NCI-H345 (cell line): Measurements from ENCODE around the gene CACNA2D1.
A peak's percentile ranks its signal among the peaks of the same experiment; 100 is the strongest.
"Not testable (repeated sequence)": the region's sequence is repeated elsewhere in the genome, so short reads cannot be mapped to it uniquely, and the experiment has no call there.

Source experiments
- DNase-seq: peaks from one replicate; lab custom pipeline; 2025; lab: John Stamatoyannopoulos, UW

CACNA2D1 gene

DNA sequence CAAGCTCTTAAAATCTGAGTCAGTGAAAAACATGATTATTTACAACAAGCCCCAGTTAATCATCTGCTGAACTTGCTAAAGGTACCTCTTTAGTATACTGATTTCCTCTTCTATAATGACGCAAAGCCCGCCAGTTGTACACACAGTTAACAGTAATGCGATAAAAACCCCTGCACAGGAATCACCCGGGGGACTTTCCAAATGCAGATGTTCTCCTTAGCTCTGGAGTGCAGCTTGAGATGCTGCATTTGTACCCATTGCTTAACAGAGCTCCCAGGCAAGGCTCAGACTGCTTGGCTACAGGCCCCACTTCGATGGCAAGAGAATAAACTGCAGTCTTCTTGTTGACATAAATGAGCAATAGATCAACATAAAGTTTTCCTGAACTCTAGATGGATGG lies 394.1 kb downstream of the CACNA2D1 start:
- DNase-seq, result no peak

DNA sequence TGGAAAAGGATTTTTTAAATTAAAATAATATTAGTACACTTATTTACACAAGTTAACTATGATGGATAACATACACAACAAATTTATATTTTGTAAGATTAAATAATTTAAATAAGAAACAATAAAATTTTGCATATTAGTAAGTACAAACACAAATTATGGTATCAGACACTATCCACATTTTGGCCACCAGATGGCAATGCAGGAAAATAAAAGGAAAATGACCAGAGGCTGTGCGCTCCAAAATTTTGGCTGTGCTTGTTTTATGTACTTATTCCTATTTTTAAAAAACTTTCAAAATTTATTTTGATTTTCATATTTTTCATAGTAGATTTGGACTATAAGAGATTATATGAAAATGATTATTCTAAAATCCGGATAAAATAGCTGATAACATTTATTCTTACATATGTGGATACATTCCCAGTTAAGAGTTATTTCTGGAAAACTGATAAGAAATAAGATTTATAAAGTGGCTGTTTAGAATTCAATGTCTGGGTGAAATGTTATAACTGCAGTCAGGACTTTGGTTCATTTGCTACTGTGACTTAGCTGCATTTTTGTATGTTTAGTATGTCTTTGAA lies 399.0 kb downstream of the CACNA2D1 start:
- peak; percentile 67 for DNase-seq

DNA sequence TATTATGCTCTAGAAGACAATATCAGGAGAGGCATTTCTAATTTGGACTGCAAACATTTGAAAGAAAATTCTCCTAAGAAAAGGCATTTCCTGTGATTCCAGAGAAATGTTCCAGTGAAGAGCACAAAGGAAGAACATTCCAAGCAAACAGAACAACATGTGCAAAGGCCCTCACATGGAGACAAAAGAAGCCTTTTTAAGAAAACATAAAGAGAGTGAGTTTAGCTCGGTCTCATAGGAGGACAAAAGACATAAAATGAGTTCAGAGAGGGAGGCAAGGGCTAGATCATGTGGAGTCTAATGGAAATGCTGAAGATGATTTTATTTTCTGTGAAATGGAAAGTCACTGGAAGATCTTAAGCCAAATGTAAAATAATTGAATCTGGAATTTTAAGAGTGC lies 404.0 kb downstream of the CACNA2D1 start:
- no peak for DNase-seq

DNA sequence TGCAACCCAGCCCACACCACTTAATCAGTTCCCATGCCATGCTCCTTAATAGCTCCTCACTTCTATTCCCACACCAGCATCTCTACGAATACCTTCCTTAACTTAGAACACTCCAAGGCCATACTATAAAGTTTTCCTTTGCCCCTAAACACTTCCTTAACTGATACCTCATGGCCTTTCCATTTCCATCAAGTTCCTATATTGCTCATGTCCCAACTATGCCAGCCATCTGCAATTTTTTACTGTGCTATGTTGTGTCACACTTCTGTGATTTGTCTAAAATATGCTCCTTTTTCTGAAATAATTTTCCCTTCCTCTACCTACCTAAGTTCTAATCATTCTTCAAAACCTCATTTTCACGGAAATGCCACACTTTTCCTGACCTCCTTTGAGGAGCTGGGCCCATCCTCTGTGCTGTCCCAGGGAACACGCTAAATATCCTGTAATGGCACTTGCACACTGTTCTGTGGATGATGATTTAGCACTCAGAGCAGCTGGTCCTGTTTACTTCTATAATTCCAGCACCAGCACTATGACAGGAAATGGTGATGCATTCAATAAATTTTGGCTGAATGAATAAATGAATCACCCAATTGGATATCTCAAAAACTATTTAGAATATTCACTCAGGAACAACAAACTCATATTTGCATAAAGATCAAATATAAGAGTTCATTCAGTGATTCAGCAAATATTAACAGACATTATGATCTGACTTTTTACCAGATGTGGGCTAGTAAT lies 407.3 kb downstream of the CACNA2D1 start:
- DNase-seq, result no peak

DNA sequence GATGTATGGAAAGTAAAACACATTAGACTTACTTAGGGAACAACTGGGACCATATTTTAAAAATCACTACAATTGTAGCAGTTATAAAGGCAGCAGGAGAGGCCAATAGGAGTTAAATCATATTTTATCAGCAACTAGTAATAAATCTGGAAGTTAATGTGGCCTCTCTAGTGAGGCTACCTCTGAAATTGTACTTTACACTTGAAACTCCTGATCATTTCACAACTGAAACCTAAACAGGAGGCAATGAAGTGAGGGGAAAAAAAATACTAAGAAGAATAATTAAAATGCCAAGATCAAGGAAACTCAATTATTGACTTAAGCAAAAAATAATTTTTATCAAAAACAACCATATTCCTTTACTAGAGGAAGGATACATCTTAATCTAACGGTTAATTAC lies 408.1 kb downstream of the CACNA2D1 start:
- no peak for DNase-seq

DNA sequence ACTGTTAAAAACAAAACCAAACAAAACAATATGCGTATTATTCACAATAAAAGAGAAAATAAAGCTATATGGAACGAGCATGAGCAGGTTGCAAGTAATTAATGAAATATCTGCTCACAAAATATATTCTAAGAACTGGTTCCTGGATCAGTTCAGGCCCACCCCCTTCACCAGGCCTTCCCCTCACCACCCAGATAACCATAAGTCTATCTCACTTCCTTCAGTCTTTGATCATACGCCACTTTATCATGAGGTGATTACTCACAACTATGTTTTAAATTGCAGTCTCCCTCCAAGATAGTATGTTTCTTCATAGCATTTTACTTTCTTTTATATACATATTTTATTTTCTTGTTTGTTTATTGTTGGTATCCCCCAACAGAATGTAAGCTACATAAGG lies 410.7 kb downstream of the CACNA2D1 start:
- no peak for DNase-seq

DNA sequence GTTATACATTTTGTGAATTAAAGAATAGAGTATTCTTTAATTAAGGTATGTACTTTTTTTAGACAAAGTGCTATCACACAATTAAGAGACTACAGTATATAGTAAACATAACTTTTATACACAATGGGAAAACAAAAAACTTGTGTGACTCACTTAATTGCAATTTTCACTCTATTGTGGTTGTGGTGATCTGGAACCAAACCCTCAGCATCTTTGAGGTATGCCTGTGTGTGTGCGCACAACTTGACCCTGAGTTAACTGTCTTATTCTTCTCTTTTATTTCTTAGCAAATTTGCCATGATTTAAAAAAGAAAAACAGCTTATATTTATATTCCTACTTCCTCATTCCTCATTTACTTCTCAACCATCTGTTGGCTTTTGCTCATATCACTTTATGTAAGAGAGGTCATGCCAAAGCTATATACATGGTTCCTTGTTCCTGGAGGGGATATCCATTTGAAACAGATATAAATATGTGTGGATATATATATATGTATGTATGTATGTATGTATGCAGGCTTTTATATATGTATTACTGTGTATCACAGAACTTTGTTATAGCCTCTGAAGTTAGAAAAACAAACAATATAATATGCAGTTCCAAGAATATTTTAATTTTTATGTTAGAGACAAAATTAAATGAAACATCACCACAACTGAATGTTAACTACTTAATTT lies 414.2 kb downstream of the CACNA2D1 start:
- DNase-seq, result no peak

DNA sequence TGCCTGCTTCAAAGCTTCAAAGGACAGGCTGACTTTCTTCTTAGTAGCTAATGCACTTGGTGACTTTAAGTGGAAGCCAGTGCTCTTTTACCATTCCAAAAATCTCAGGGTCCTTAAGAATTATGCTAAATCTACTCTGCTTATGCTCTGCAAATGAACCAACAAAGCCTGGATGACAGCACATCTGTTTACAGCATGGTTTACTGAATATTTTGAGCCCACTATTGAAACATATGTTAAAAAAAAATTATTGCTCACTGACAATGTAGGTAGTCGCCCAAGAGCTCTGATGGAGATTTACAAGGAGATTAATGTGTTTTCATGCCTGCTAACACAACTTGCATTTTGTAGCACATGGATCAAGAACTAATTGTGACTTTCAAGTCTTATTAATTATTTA lies 415.5 kb downstream of the CACNA2D1 start:
- DNase-seq, result no peak

DNA sequence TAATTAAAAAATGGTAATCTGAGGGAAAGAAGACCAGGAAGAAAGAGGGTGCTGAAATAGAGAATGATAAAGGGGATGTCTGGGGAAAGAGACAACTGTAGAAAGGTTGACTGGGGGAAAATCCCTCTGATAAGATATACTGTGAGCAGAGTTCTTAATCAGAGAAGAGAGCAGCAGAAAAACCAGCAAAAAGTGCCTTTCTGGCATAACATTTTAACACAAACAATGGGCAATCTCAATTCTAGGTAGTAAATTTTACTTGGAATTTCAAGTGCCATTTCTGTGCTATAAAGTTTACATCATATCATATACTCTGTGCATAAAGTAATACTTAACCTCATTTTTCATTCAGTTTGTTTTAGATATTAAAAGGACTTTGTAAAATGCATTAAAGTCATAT lies 421.9 kb downstream of the CACNA2D1 start:
- no peak for DNase-seq

DNA sequence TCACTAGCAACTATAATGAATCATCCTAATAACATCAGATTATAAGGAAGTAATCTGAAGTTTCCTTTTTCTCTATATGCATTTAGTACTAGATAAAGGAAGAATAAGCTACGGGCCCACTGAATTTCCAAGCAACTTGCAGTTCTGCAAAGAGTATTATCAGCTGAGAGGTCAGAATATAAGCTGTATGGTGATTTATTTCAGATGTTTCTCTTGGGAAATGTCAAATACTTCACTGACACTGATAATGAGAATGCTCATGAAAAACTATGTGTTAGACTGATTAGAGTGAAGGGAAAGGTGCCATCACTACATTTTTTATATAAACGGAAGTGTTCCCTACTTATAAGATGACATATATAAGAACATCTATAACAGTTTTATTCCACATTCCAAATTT lies 422.5 kb downstream of the CACNA2D1 start:
- no peak for DNase-seq

DNA sequence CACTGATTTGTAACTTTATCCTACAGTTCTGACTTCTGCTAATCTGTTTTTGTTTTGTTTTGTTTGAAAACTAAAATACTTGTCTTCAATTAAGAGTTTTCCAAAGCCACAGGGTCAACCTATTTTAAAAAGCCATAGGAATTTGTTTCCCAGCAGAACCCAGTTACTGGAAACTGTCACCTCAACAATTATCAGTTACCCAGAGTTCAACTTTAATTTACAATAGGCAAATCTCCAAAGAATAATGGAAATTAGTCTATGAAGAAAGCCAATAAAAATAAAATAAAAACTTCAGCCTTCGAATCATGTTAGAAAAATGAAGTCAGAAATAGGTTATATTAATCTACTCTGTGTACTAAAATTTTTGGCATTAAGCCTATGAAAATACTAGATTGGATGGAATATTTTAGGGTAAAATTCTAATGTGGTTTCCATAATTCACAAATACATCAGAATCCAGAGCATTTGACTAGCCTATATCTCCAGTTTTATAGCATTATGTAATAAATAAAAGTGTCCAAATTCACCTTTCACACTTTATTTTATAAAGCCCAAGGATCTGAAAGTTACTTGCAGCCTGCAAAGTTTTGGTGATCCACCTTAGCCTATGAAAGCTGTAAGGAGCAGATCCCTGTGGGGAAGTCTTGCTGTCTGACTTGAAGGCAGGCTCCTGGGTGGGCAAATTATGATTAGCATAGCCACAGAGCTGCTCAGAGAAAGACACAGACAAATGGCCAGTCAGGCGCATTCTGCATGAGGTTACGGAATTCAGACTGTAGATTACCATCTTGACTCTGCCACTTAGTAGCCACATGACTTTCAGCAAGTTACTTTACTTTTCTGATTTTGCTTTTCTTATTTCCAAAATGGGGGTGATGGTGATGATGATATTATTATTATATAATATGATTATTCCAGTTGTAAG lies 423.8 kb downstream of the CACNA2D1 start:
- DNase-seq, result no peak

DNA sequence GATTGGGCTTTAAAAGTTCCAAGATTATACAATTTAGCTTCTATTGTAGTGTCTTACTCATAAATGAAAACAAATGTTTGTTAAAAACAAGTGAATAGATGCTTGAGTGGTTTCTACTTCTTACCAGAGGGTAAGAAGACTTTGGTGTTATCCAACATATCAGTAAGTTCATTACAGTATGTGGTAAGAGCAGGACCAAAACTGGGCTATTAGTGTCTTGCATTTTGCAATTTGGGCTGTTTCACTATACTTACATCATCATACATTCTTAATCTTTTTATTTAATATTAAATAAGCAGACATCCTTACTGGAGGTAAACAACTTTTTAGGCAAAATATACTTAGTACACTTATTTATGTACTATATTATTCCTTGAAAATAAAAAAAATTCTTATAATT lies 425.4 kb downstream of the CACNA2D1 start:
- DNase-seq, result no peak

DNA sequence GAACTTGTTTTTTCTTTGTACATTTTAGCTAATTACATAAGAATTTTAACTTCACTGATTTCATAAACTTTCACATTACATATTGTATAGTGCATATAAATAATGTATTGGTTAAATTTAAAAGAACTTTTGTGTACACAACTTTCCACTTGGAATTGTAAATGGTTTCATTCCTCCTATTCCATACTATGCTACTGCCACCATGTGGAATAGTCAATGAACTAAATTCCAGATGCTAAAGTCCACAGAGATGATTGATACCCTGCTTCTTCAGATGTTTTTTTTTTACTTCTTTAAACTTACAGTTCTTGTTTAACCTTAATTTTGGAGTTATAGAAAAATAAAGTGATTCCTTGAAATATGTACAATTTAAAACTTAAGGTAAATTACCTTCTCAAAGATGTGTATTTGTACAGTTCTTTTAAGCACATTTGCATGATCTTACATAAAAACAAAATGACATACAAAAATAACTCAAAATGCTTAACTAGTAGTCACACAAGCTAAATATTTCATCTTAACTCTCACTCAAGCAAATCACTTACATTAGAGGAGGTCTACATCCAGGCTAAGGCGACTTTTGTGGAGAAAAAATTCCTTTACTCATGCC lies 426.1 kb downstream of the CACNA2D1 start:
- peak; percentile 28 for DNase-seq

DNA sequence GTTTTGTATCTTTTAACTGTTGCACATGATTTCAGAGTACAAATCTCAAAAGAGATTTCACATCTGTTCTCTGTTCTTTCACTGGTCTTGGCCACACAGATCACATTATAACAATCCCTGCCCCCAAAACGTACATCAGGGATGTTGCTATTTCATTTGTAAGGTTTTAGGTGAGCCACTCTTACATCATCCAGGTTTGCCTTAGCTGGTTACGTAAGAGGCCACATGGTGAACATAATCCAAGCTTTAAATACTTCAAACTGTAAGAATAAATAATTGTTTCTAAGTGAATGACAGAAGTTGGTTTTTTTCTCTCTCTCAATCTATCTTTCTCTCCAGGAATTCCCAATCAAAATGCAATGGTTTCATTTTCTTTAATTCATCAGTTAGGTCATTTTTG lies 427.8 kb downstream of the CACNA2D1 start:
- DNase-seq, result no peak

DNA sequence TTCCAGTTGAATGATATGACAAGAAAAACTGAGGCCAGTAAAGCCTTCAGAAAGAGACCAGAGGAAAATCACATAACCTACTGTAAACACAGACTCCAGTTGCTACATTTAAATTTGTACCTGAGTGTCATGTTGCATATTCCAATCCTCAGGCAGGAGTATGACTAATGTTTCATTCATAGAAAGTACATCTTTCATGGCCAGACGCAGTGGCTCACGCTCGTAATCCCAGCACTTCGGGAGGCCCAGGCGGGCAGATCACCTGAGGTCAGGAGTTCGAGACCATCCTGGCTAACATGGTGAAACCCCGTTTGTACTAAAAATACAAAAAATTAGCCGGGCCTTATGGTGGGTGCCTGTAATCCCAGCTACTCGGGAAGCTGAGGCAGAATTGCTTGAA lies 429.0 kb downstream of the CACNA2D1 start:
- DNase-seq, result not testable (repeated sequence)

DNA sequence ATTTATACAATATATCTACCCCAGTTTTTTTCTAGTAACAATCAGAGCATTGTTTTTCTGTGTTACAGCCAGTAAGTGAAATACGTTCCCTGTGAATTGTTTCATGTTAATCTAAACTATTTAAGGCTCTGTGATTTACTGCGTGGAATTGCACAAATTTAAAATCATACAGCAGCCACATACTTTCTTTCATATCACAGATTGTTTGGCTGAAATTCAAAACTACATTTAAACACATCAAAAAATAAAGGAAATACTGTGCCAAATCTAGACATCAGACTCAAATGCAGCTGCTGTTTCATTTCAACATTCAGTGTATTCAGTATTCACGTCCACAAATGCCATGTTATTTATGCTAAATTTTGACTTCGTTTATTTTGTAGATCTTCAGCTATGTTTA lies 431.1 kb downstream of the CACNA2D1 start:
- DNase-seq, result no peak

DNA sequence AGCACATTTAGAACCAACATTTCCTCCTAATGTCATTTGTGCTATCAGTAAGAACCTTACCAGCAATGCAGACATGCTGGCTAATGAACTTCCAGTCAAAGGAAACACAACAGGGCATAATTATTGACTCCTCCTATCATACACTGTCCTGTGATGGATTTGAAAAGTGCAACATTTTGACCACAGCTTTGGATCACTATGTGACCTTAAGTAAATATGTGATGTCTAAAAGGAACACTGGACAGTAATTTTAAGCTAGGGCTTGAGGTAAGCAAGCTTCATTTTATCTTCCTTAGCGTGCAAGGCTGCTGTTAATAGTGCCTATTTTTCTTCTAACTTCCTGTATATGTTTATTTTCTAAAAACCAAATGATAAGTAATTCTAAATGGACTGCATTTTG lies 433.2 kb downstream of the CACNA2D1 start:
- no peak for DNase-seq

DNA sequence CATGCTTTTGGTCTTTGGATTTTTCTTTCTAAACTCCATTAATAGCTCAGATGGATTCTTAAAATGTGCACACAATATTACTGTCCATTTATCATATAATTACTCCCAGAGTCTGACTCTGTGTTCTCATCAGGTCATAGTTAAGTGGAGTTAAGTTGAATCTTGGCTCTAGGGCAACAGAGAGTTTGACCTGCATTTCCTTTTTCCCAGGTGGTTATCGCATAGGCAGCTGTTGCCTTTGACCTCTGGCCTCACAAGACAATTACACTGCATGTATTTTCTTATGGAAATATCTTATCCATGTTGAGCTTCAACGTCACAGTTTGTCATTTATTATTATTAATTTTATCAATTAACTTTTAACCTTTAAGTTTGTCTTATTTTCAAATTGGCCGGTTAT lies 436.3 kb downstream of the CACNA2D1 start:
- no peak for DNase-seq

DNA sequence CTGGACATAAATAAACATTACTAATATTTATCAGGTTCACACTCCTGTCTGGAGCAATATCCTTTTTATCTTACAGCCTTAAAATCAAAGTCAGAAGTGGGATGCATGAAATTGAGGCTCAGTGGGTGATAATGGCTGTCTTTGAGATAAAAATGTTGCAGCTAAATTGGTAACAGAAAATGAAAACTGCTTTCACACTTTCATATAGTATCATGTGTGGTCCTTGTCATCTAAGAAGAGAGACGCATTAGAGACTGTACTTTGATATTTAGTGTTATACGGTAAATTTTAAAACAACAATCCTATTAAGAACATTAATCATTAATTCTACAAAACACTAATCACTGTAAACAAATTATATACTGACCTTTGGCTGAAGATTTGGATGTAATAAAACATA lies 438.5 kb downstream of the CACNA2D1 start:
- DNase-seq, result no peak

DNA sequence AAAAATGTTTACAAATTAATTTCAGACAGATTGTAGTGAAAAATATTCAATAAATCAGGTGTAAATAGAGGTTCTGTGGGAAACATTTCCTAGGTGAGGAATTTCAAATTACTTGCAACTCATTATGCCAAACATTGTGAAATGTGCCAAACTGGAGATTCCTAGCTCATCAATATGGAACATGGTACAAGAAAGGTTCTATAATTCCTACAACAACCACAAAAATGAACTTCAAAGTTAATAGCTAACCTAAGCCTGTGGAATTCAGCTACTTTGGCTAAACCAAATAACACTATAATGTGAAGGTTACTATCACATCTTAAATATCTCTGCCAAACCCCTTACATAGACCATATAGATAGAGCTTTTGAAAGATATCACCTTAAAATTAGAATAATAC lies 450.4 kb downstream of the CACNA2D1 start:
- DNase-seq, result no peak

DNA sequence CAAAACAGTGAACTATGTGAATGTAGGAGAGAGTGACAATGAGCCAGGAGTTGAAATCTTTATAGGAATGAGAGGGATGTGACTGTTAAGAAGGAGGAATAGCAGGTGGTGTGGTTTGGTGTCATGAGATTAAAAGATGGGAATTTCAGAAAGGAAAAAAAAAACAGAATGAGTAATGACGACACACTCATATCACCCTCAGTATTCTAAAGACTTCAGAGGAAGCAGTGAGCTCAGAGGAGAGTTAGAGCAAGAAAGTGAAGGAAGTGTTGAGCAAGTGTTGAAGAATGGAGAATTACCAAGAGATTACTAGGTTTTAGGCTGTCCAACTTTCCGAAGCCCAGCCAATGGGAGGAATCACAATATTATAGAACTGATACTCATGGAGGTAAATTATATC lies 453.2 kb downstream of the CACNA2D1 start:
- no peak for DNase-seq
